Thyroid gland (tissue), 4 donors: Measurements from ENCODE around the gene SULF2.

Source experiments
- POLR2A ChIP-seq, 2 donors: fragments of 450-650 bp; IDR thresholded peaks; one replicate each; pipeline ENCODE4 v1.6.1; 2017; ENCODE audit warnings: antibody characterized with exemption in 2 of 2, mild to moderate bottlenecking in 2 of 2, moderate library complexity in 1 of 2
- TF ChIP-seq, protein P1 (sequence below), 6 experiments: fragments of 200-600 bp in 3 of 6; fragments of 450-650 bp in 3 of 6; sonication (generic) in 3 of 6; IDR thresholded peaks; one replicate each; pipeline ENCODE4 v1.5.1; 2016 to 2019; ENCODE audit warnings: antibody characterized with exemption in 6 of 6, mild to moderate bottlenecking in 2 of 6, inconsistent platforms in 1 of 6, moderate library complexity in 1 of 6

DNA sequence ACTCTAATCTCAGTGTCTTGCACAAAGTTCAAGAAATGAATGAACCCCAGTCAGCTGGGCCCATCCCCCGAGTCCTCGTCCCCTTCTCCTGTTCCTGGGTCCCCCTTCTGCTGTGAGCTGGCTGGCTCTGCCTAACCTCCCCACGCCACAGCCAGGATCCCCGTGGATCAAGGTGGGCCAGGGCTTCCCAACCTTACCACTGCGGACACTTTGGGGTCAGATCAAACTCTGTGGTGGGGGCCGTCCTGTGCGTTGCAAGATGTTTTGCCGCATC, 116.2 kb downstream of the SULF2 start:
- TF ChIP-seq, protein P1, sequence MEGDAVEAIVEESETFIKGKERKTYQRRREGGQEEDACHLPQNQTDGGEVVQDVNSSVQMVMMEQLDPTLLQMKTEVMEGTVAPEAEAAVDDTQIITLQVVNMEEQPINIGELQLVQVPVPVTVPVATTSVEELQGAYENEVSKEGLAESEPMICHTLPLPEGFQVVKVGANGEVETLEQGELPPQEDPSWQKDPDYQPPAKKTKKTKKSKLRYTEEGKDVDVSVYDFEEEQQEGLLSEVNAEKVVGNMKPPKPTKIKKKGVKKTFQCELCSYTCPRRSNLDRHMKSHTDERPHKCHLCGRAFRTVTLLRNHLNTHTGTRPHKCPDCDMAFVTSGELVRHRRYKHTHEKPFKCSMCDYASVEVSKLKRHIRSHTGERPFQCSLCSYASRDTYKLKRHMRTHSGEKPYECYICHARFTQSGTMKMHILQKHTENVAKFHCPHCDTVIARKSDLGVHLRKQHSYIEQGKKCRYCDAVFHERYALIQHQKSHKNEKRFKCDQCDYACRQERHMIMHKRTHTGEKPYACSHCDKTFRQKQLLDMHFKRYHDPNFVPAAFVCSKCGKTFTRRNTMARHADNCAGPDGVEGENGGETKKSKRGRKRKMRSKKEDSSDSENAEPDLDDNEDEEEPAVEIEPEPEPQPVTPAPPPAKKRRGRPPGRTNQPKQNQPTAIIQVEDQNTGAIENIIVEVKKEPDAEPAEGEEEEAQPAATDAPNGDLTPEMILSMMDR (IDR thresholded peaks at IDR 0.05) = no peak
- no peak for TF ChIP-seq POLR2A (IDR thresholded peaks at IDR 0.05)
